ENCODE measurements around the gene ADAMTS17. TPM values are rescaled to one million over a fixed set of nuclear protein-coding genes. Genes with fewer than 3 reads are reported as not detected.

Gene ADAMTS17
- total RNA-seq, 4 donors from 2014 or later, result 4.5 to 11.4 (median 6.6) TPM

DNA sequence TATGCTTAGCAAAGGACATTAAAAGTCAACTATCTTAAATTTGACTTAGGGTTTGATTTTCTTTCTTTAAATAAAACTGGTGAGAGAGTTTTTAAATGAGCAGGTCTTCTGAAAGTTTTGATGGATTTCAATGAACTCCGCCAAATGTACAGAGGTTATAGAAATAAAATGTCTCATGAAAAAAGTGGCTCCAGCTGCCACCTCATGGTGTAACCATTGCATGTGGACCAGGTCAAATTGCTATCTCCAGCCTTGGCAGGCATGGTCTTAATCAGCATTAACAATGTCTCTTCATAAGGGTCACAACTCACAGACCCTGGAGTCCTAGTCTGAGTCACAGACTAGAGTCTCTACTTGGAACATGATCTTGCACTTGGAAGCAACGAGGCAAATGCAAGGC, 182.3 kb downstream of the ADAMTS17 start:
- Histone ChIP-seq H3K36me3 (no peaks in the 10 kb centered on the region), H3K9me3 (no peaks in the 10 kb centered on the region), H3K4me3 (no peak overlapping the region), H3K27me3 (no peaks in the 10 kb centered on the region), H3K4me1 (no peaks in the 10 kb centered on the region), H3K27ac (no peak overlapping the region)
- DNase-seq, result no peak
- TF ChIP-seq CTCF (IDR thresholded peaks at IDR 0.05) (no peak), POLR2A (IDR thresholded peaks at IDR 0.05) (no peak)
- intact Hi-C loops (cut with DNase I), result no loop called here
- 54 to 100% methylated on average over 1 to 2 of the region's 2 CpGs for WGBS, 2 donors

GRCh38 chr15:100158356-100158755, 183.4 kb downstream of the ADAMTS17 start:
- no peaks in the 10 kb centered on the region for H3K9me3 ChIP-seq
- no peaks in the 10 kb centered on the region for H3K36me3 ChIP-seq
- no peaks in the 10 kb centered on the region for H3K4me1 ChIP-seq
- no peak overlapping the region for H3K4me3 ChIP-seq
- no peak for DNase-seq
- TF ChIP-seq CTCF (IDR thresholded peaks at IDR 0.05) (no peak), POLR2A (IDR thresholded peaks at IDR 0.05) (no peak)
- intact Hi-C loops (cut with DNase I), result no loop called here
- no peak overlapping the region for H3K27ac ChIP-seq
- H3K27me3 ChIP-seq, result no peaks in the 10 kb centered on the region
- 74 to 76% methylated on average over 4 of the region's 4 CpGs for WGBS, 2 donors

GRCh38 chr15:100156201-100156600, 185.6 kb downstream of the ADAMTS17 start:
- no peak for TF ChIP-seq CTCF (IDR thresholded peaks at IDR 0.05)
- 83 to 86% methylated on average over 6 of the region's 6 CpGs for WGBS, 2 donors
- no peaks in the 10 kb centered on the region for H3K27me3 ChIP-seq
- H3K27ac ChIP-seq, result no peak overlapping the region
- peaks cover 0 to 14% (median 0%) of the 10 kb centered on the region in 3 donors for H3K36me3 ChIP-seq
- H3K4me1 ChIP-seq, result no peaks in the 10 kb centered on the region
- intact Hi-C loops (cut with DNase I), result no loop called here
- DNase-seq, result no peak
- no peaks in the 10 kb centered on the region for H3K9me3 ChIP-seq
- H3K4me3 ChIP-seq, result no peak overlapping the region

GRCh38 chr15:100154338-100154737, 187.4 kb downstream of the ADAMTS17 start:
- intact Hi-C loops (cut with DNase I), result no loop called here
- peaks cover 0 to 1% (median 0%) of the 10 kb centered on the region in 3 donors for H3K9me3 ChIP-seq
- no peaks in the 10 kb centered on the region for H3K27me3 ChIP-seq
- WGBS, 2 donors, result 64 to 87% methylated on average over 5 to 7 of the region's 8 CpGs
- peaks cover 0 to 20% (median 0%) of the 10 kb centered on the region in 3 donors for H3K36me3 ChIP-seq
- H3K4me3 ChIP-seq, result no peak overlapping the region
- no peaks in the 10 kb centered on the region for H3K4me1 ChIP-seq
- TF ChIP-seq POLR2A (IDR thresholded peaks at IDR 0.05) (no peak), CTCF (IDR thresholded peaks at IDR 0.05) (no peak)
- H3K27ac ChIP-seq, result no peak overlapping the region
- DNase-seq, result no peak

GRCh38 chr15:100152463-100152862, 189.3 kb downstream of the ADAMTS17 start:
- no peak overlapping the region for H3K27ac ChIP-seq
- no peak for DNase-seq
- intact Hi-C loops (cut with DNase I), result no loop called here
- H3K9me3 ChIP-seq, result peaks cover 0 to 20% (median under 1%) of the 10 kb centered on the region in 3 donors
- no peak for TF ChIP-seq CTCF (IDR thresholded peaks at IDR 0.05)
- H3K27me3 ChIP-seq, result no peaks in the 10 kb centered on the region
- 80 to 92% methylated on average over 6 to 8 of the region's 8 CpGs for WGBS, 2 donors
- H3K36me3 ChIP-seq, result peaks cover 0 to 33% (median 0%) of the 10 kb centered on the region in 3 donors
- no peak overlapping the region for H3K4me3 ChIP-seq
- H3K4me1 ChIP-seq, result no peaks in the 10 kb centered on the region
